WTC11 (cell line): ENCODE results near the gene CFAP58. TPM values are rescaled to one million over a fixed set of nuclear protein-coding genes. Genes with fewer than 3 reads are reported as not detected.

Source experiments
- ATAC-seq: fragments of 200-7000 bp; cut with Tn5 transposase; 2 replicates; pipeline ENCODE4 v1.10.0; 2021; ENCODE audit warnings: mild to moderate bottlenecking, moderate library complexity
- CTCF ChIA-PET: fragments of 300-600 bp; sonication (Branson Sonifier 250); formaldehyde crosslinking; loops from one replicate; lab custom pipeline; 2021; ENCODE audit warnings: antibody characterized with exemption; lab: Charles Lee
- POLR2A ChIA-PET: fragments of 350-600 bp; sonication (Branson Sonifier 250); formaldehyde crosslinking; loops from one replicate; lab custom pipeline; 2021; ENCODE audit warnings: antibody characterized with exemption; lab: Charles Lee
- DNase-seq: peaks from one replicate; pipeline ENCODE4 v3.0.0; 2021; ENCODE audit warnings: low spot score
- H3K27ac Mint-ChIP-seq: 2 replicates; pipeline ENCODE4 v1.8.0; 2021; ENCODE audit warnings: mixed read lengths
- H3K27me3 Mint-ChIP-seq: 2 replicates; pipeline ENCODE4 v1.8.0; 2021; ENCODE audit warnings: low read depth, mild to moderate bottlenecking, moderate library complexity, mixed read lengths
- H3K36me3 Mint-ChIP-seq: 2 replicates; pipeline ENCODE4 v1.8.0; 2021; ENCODE audit warnings: mixed read lengths
- H3K4me1 Mint-ChIP-seq: 2 replicates; pipeline ENCODE4 v1.8.0; 2022; ENCODE audit warnings: mixed read lengths
- H3K4me3 Mint-ChIP-seq: 2 replicates; pipeline ENCODE4 v1.8.0; 2021; ENCODE audit warnings: mild to moderate bottlenecking, moderate library complexity, mixed read lengths
- H3K9me3 Mint-ChIP-seq: 2 replicates; pipeline ENCODE4 v1.8.0; 2021; ENCODE audit warnings: mixed read lengths
- ARID4B ChIP-seq: sonication (generic); formaldehyde crosslinking; IDR thresholded peaks from 2 replicates; pipeline ENCODE4 v1.8.0; 2023; ENCODE audit warnings: missing genetic modification reagents, mild to moderate bottlenecking, borderline replicate concordance
- ATF6 ChIP-seq: sonication (generic); formaldehyde crosslinking; IDR thresholded peaks from 2 replicates; pipeline ENCODE4 v1.8.1; 2023; ENCODE audit warnings: mild to moderate bottlenecking, missing genetic modification reagents
- E2F5 ChIP-seq: sonication (generic); formaldehyde crosslinking; IDR thresholded peaks from 2 replicates; pipeline ENCODE4 v1.8.1; 2022; ENCODE audit warnings: mild to moderate bottlenecking, moderate library complexity, missing genetic modification reagents
- EMX1 ChIP-seq: fragments of 250-450 bp; sonication (Bioruptor Pico); IDR thresholded peaks from 2 replicates; pipeline ENCODE4 v1.8.0; 2021; ENCODE audit warnings: mild to moderate bottlenecking
- FOXK1 ChIP-seq: sonication (generic); formaldehyde crosslinking; IDR thresholded peaks from 2 replicates; pipeline ENCODE4 v1.8.0; 2022; ENCODE audit warnings: mild to moderate bottlenecking, moderate library complexity, missing genetic modification reagents
- FOXP1 ChIP-seq: sonication (generic); formaldehyde crosslinking; IDR thresholded peaks from 2 replicates; pipeline ENCODE4 v1.8.0; 2022; ENCODE audit warnings: missing genetic modification reagents, mild to moderate bottlenecking, moderate library complexity, borderline replicate concordance
- IRF1 ChIP-seq: sonication (generic); formaldehyde crosslinking; IDR thresholded peaks from 2 replicates; pipeline ENCODE4 v1.8.0; 2023; ENCODE audit warnings: missing genetic modification reagents
- MLX ChIP-seq: sonication (generic); formaldehyde crosslinking; IDR thresholded peaks from 2 replicates; pipeline ENCODE4 v1.8.1; 2023; ENCODE audit warnings: mild to moderate bottlenecking, missing genetic modification reagents, moderate library complexity
- NFE2L1 ChIP-seq: sonication (generic); formaldehyde crosslinking; IDR thresholded peaks from 2 replicates; pipeline ENCODE4 v1.8.1; 2023; ENCODE audit warnings: missing genetic modification reagents
- NR3C1 ChIP-seq: sonication (generic); formaldehyde crosslinking; conservative IDR thresholded peaks from 2 replicates; pipeline ENCODE4 v1.8.1; 2023; ENCODE audit warnings: low read depth, mild to moderate bottlenecking, missing genetic modification reagents
- SMAD3 ChIP-seq: sonication (generic); formaldehyde crosslinking; IDR thresholded peaks from 2 replicates; pipeline ENCODE4 v1.8.0; 2022; ENCODE audit warnings: missing genetic modification reagents, mild to moderate bottlenecking, borderline replicate concordance
- STAT6 ChIP-seq: sonication (generic); formaldehyde crosslinking; conservative IDR thresholded peaks from 2 replicates; pipeline ENCODE4 v1.8.1; 2023; ENCODE audit warnings: mild to moderate bottlenecking, low read depth, missing genetic modification reagents, moderate library complexity
- ZMAT4 ChIP-seq: fragments of 250-450 bp; sonication (Bioruptor Pico); IDR thresholded peaks from 2 replicates; pipeline ENCODE4 v1.9.0; 2021; ENCODE audit warnings: mild to moderate bottlenecking
- ZNF121 ChIP-seq: sonication (generic); formaldehyde crosslinking; IDR thresholded peaks from 2 replicates; pipeline ENCODE4 v1.8.0; 2023; ENCODE audit warnings: missing genetic modification reagents
- ZNF138 ChIP-seq: sonication (generic); formaldehyde crosslinking; conservative IDR thresholded peaks from 2 replicates; pipeline ENCODE4 v1.8.1; 2022; ENCODE audit warnings: mild to moderate bottlenecking, moderate library complexity, missing genetic modification reagents
- ZNF232 ChIP-seq: sonication (generic); formaldehyde crosslinking; IDR thresholded peaks from 2 replicates; pipeline ENCODE4 v1.8.0; 2022; ENCODE audit warnings: mild to moderate bottlenecking, missing genetic modification reagents
- ZNF281 ChIP-seq: sonication (generic); formaldehyde crosslinking; IDR thresholded peaks from 2 replicates; pipeline ENCODE4 v1.8.0; 2023; ENCODE audit warnings: mild to moderate bottlenecking, missing genetic modification reagents
- ZNF317 ChIP-seq: sonication (generic); formaldehyde crosslinking; IDR thresholded peaks from 2 replicates; pipeline ENCODE4 v1.8.1; 2023; ENCODE audit warnings: low read depth, mild to moderate bottlenecking, moderate library complexity, missing genetic modification reagents, borderline replicate concordance
- ZNF396 ChIP-seq: fragments of 250-450 bp; sonication (Bioruptor Pico); IDR thresholded peaks from 2 replicates; pipeline ENCODE4 v1.8.0; 2021; ENCODE audit warnings: mild to moderate bottlenecking, moderate library complexity, borderline replicate concordance
- ZNF512 ChIP-seq: sonication (generic); formaldehyde crosslinking; IDR thresholded peaks from 2 replicates; pipeline ENCODE4 v1.8.1; 2022; ENCODE audit warnings: missing genetic modification reagents, borderline replicate concordance
- total RNA-seq: library from RNA; stranded (reverse); gene quantifications from 3 replicates; pipeline ENCODE4 v1.2.3, GENCODE V29; 2021

The CFAP58 gene
- total RNA-seq, 1 experiment from 2014 or later, result 1.0 TPM

- TF ChIP-seq ZNF396 (CRISPR knock-in tag) (no peak), STAT6 (no peak), ZMAT4 (no peak), MLX (CRISPR knock-in tag) (no peak), E2F5 (CRISPR knock-in tag) (no peak), FOXP1 (CRISPR knock-in tag) (no peak), ZNF512 (CRISPR knock-in tag) (no peak), NFE2L1 (no peak), ZNF232 (CRISPR knock-in tag) (no peak), FOXK1 (CRISPR knock-in tag) (no peak), EMX1 (CRISPR knock-in tag) (no peak)
Measured at GRCh38 chr10:104359811-104360210, 6.2 kb downstream of the CFAP58 start (continued).

GRCh38 chr10:104367904-104368303 lies 14.3 kb downstream of the CFAP58 start:
- Mint-ChIP-seq H3K4me1 (peaks cover 14% of the 10 kb centered on the region), H3K36me3 (peaks cover 17% of the 10 kb centered on the region), H3K9me3 (peaks cover 23% of the 10 kb centered on the region), H3K4me3 (no peak overlapping the region), H3K27ac (no peak overlapping the region), H3K27me3 (no peaks in the 10 kb centered on the region)
- CTCF ChIA-PET, result interaction anchor here (0.8 to 1.8 kb wide), 6 partner anchors 14 to 255 kb away, joined by 3 to 11 read pairs (median 6); partner anchors contain the start of gene CFAP58
- POLR2A ChIA-PET, result no interaction called here
- ATAC-seq (no peak), DNase-seq (no peak)
- TF ChIP-seq ARID4B, result no peak
- TF ChIP-seq ATF6, result no peak
- no peak for TF ChIP-seq ZNF121 (CRISPR knock-in tag)
- no peak for TF ChIP-seq NR3C1 (CRISPR knock-in tag)
- no peak for TF ChIP-seq ZNF138
- TF ChIP-seq SMAD3 (CRISPR knock-in tag), result no peak
- TF ChIP-seq ZNF396 (CRISPR knock-in tag), result no peak
- TF ChIP-seq ZNF281 (CRISPR knock-in tag), result no peak
- no peak for TF ChIP-seq ZNF317 (CRISPR knock-in tag)
- no peak for TF ChIP-seq IRF1 (CRISPR knock-in tag)
